Stomach (tissue), 4 donors: ENCODE results near the gene CACNA1H.
"Not testable (repeated sequence)": the region's sequence is repeated elsewhere in the genome, so short reads cannot be mapped to it uniquely, and the experiment has no call there.

Source experiments
- EP300 ChIP-seq: sonication (generic); formaldehyde crosslinking; IDR thresholded peaks from one replicate; pipeline ENCODE4 v1.6.1; 2017; ENCODE audit warnings: antibody characterized with exemption
- POLR2AphosphoS5 ChIP-seq, 3 donors: sonication (generic); formaldehyde crosslinking; IDR thresholded peaks; one replicate each; pipeline ENCODE4 v1.6.1; 2016; ENCODE audit warnings: antibody characterized with exemption in 3 of 3
- TF ChIP-seq, protein P1 (sequence below), 7 experiments: fragments of 450-650 bp in 4 of 7; fragments of 200-600 bp in 3 of 7; sonication (generic) in 3 of 7; IDR thresholded peaks; one replicate each; pipeline ENCODE4 v1.5.1; 2016 to 2019; ENCODE audit warnings: antibody characterized with exemption in 7 of 7, control low read depth in 2 of 7, mild to moderate bottlenecking in 1 of 7

DNA sequence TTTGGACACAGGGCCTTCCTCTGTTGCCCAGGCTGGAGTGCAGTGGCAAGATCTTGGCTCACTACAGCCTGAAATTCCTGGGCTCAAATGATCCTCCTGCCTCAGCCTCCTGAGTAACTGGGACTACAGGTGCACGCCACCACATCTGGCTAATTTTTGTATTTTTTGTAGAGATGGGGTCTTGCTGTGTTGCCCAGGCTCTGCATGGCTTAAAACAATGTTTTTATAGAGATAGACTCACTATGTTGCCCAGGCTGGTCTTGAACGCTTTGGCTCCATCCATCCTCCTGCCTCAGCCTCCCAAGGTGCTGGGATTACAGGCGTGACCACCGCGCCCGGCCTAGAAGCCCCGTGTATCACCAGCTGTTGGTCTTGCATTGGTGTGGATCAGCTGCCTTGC is 116.5 kb downstream of the CACNA1H start:
- TF ChIP-seq, protein P1, sequence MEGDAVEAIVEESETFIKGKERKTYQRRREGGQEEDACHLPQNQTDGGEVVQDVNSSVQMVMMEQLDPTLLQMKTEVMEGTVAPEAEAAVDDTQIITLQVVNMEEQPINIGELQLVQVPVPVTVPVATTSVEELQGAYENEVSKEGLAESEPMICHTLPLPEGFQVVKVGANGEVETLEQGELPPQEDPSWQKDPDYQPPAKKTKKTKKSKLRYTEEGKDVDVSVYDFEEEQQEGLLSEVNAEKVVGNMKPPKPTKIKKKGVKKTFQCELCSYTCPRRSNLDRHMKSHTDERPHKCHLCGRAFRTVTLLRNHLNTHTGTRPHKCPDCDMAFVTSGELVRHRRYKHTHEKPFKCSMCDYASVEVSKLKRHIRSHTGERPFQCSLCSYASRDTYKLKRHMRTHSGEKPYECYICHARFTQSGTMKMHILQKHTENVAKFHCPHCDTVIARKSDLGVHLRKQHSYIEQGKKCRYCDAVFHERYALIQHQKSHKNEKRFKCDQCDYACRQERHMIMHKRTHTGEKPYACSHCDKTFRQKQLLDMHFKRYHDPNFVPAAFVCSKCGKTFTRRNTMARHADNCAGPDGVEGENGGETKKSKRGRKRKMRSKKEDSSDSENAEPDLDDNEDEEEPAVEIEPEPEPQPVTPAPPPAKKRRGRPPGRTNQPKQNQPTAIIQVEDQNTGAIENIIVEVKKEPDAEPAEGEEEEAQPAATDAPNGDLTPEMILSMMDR (IDR thresholded peaks at IDR 0.05) = not testable (repeated sequence)
- not testable (repeated sequence) for TF ChIP-seq POLR2AphosphoS5 (IDR thresholded peaks at IDR 0.05); EP300
